Thyroid gland (tissue), 4 donors: Measurements from ENCODE around the gene AMN1.

Experiments
- POLR2A ChIP-seq, 2 donors: fragments of 450-650 bp; IDR thresholded peaks; one replicate each; pipeline ENCODE4 v1.6.1; 2017; ENCODE audit warnings: antibody characterized with exemption in 2 of 2, mild to moderate bottlenecking in 2 of 2, moderate library complexity in 1 of 2
- TF ChIP-seq, protein P1 (sequence below), 6 experiments: fragments of 200-600 bp in 3 of 6; fragments of 450-650 bp in 3 of 6; sonication (generic) in 3 of 6; IDR thresholded peaks; one replicate each; pipeline ENCODE4 v1.5.1; 2016 to 2019; ENCODE audit warnings: antibody characterized with exemption in 6 of 6, mild to moderate bottlenecking in 2 of 6, inconsistent platforms in 1 of 6, moderate library complexity in 1 of 6

- TF ChIP-seq, protein P1, sequence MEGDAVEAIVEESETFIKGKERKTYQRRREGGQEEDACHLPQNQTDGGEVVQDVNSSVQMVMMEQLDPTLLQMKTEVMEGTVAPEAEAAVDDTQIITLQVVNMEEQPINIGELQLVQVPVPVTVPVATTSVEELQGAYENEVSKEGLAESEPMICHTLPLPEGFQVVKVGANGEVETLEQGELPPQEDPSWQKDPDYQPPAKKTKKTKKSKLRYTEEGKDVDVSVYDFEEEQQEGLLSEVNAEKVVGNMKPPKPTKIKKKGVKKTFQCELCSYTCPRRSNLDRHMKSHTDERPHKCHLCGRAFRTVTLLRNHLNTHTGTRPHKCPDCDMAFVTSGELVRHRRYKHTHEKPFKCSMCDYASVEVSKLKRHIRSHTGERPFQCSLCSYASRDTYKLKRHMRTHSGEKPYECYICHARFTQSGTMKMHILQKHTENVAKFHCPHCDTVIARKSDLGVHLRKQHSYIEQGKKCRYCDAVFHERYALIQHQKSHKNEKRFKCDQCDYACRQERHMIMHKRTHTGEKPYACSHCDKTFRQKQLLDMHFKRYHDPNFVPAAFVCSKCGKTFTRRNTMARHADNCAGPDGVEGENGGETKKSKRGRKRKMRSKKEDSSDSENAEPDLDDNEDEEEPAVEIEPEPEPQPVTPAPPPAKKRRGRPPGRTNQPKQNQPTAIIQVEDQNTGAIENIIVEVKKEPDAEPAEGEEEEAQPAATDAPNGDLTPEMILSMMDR (IDR thresholded peaks at IDR 0.05) = no peak
- no peak for TF ChIP-seq POLR2A (IDR thresholded peaks at IDR 0.05)
Observed at GRCh38 chr12:31759632-31760459, 31.0 kb upstream of the AMN1 start.
